ENCODE results near the gene ZNF683. TPM values are rescaled to one million over a fixed set of nuclear protein-coding genes. Genes with fewer than 3 reads are reported as not detected.
A peak's percentile ranks its signal among the peaks of the same experiment; 100 is the strongest.

Gene ZNF683
- total RNA-seq, 1 donor from 2014 or later = not detected

DNA sequence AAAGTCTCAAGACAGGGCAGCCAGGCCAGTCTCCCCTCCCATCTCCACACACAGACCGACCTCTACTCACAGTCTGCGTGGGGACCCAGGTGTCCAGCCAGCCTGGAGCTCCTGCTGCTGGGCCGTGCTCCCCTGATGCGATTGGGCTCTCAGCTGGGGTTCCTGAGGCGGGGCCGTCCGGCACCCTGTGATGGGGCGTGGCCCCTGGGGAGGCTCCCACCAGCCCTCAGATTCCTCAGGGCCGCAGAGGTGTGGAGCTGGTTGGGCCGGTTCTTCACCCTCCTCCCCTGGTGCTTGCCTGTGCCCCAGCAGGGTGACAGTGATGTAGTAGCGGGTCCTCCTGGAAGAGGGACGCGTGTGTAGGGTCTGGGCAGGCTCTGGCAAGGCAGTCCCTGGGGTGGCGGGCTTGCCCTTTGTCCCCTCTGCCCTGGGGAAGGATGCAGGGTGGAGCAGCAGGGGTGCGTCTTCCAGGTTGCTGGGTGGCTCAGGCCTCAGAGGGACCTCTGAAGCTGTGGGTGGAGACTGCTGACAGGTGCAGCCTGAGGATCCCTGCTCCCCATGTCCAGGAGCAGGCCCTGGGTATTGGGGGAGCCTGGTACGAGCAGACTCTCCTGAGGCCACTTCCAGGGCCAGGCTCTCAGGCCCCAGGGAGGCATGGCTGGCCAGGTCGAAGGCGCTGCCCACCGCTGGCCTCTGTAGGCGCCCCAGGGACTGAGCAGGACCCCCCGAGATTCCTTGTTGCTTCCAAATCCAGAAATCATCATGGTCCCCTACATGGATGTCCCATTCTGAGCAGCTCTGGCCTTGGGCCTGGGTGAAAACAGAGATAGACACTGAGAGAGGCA, 18.4 kb downstream of the ZNF683 start, which contains the start of gene CRYBG2:
TSS of gene CRYBG2 (minus strand) at position 155 of the 845 bp plus-strand sequence. CDS start 7,473 bp downstream, outside the sequence.
- Mint-ChIP-seq H3K27me3 (ENCODE audit: low read depth) (peaks cover 21% of the 10 kb centered on the region), H3K4me1 (peaks cover 41% of the 10 kb centered on the region), H3K9me3 (no peaks in the 10 kb centered on the region), H3K4me3 (peak within 1 kb of the TSS; percentile 28), H3K36me3 (no peaks in the 10 kb centered on the region), H3K27ac (peak within 1 kb of the TSS; percentile 75)
- TF ChIP-seq, protein P1, sequence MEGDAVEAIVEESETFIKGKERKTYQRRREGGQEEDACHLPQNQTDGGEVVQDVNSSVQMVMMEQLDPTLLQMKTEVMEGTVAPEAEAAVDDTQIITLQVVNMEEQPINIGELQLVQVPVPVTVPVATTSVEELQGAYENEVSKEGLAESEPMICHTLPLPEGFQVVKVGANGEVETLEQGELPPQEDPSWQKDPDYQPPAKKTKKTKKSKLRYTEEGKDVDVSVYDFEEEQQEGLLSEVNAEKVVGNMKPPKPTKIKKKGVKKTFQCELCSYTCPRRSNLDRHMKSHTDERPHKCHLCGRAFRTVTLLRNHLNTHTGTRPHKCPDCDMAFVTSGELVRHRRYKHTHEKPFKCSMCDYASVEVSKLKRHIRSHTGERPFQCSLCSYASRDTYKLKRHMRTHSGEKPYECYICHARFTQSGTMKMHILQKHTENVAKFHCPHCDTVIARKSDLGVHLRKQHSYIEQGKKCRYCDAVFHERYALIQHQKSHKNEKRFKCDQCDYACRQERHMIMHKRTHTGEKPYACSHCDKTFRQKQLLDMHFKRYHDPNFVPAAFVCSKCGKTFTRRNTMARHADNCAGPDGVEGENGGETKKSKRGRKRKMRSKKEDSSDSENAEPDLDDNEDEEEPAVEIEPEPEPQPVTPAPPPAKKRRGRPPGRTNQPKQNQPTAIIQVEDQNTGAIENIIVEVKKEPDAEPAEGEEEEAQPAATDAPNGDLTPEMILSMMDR (IDR thresholded peaks at IDR 0.05; ENCODE audit: unreplicated experiment) = no peak
- DNase-seq (ENCODE audit: low spot score in 2 of 2, unreplicated experiment in 2 of 2) = peak; percentile 60 to 70

DNA sequence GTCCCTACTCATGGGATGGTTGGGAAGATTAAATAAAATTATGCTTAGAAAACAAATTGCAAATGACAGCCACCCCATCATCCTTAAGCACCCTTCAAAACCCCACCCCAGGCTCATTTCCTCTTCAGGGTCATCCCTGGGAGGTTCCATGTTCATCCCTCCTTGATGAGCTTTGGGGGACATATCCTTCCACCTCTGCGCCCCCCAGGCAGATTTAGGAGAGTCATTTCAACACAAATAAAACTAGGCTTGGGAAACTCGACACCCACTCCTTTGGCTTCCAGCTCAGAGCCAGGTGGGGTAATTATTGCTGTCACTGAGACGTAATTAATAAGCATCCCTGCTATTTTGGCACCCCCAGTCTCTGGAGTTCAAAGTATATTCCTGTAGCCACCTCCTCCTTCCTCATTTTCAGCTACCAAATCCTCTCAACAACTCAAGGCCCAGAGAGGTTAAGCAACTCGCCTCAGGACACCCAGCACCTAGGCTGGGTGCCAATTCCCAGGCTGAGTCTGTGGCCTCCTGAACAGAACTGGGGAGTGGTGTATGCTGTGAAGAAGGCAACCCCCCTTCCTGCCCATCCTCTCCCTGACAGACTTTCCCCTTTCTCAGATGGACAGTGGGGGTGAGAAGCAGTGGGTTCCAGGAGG, 19.2 kb downstream of the ZNF683 start:
- H3K9me3 Mint-ChIP-seq = no peaks in the 10 kb centered on the region
- no peak for DNase-seq (ENCODE audit: low spot score in 2 of 2, unreplicated experiment in 2 of 2)
- H3K4me3 Mint-ChIP-seq = peak overlapping the region; percentile 28
- peaks cover 13% of the 10 kb centered on the region for H3K27me3 Mint-ChIP-seq (ENCODE audit: low read depth)
- peak overlapping the region; percentile 75 for H3K27ac Mint-ChIP-seq
- H3K4me1 Mint-ChIP-seq = peaks cover 38% of the 10 kb centered on the region
- TF ChIP-seq, protein P1 (IDR thresholded peaks at IDR 0.05; ENCODE audit: unreplicated experiment) = no peak
- H3K36me3 Mint-ChIP-seq = no peaks in the 10 kb centered on the region

DNA sequence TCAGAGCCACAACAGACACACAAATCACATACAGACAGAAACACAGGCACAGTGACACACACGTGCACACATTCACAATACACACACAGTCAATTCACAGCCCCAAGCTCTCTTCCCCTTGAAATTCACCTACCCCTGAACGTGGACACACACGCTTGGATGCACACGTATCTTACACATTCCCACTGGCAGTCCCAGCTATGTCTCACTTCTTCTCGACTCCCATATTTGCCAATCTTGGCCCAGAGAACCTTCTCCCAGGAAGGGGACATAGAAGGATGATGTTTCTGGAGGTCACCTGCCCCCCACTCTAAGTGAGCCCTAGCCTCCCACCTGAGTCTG, 20.2 kb downstream of the ZNF683 start:
- DNase-seq (ENCODE audit: low spot score in 2 of 2, unreplicated experiment in 2 of 2) = no peak
- Mint-ChIP-seq H3K4me3 (no peak overlapping the region), H3K4me1 (peaks cover 37% of the 10 kb centered on the region), H3K27me3 (ENCODE audit: low read depth) (peaks cover 4% of the 10 kb centered on the region), H3K27ac (peak overlapping the region; percentile 3), H3K36me3 (no peaks in the 10 kb centered on the region), H3K9me3 (no peaks in the 10 kb centered on the region)
- TF ChIP-seq, protein P1 (IDR thresholded peaks at IDR 0.05; ENCODE audit: unreplicated experiment) = no peak

DNA sequence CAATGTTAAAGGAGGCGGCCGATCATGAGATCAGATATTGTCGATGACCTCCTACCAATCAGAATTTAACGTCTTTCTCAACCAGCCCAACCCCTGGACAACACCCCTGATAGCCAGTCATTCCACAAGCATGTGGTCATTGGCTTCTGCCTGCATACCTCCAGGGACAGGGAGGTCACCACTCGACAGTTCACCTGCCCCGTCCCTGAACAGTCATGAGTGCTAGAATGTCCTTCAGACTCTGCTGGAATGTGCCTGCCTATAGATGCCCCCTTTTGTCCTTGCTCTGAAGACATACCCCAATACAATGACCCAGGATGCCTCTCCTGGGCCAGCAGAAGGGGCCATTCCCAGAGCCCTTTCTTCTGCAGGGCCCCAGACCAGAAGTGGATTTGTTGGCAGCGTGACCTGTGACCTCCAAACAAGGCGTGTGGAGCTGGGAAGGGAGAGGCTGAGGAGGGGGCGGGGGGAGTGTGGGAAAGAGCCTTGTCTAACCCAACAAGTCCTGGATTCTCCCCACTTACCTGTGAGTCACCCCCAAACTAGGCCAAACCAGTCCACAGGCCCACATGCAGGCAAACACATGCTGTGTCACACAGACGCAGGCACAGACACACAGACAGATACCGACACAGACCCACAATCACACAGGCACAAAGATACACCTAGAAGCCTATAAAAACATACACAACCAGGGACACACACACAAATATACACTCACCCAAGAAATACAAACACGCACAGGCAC, 20.8 kb downstream of the ZNF683 start:
- Mint-ChIP-seq H3K4me1 (peaks cover 34% of the 10 kb centered on the region), H3K27ac (peak overlapping the region; percentile 5), H3K4me3 (no peak overlapping the region), H3K27me3 (ENCODE audit: low read depth) (peaks cover 2% of the 10 kb centered on the region), H3K9me3 (no peaks in the 10 kb centered on the region), H3K36me3 (no peaks in the 10 kb centered on the region)
- DNase-seq (ENCODE audit: low spot score in 2 of 2, unreplicated experiment in 2 of 2) = no peak
- TF ChIP-seq, protein P1 (IDR thresholded peaks at IDR 0.05; ENCODE audit: unreplicated experiment) = no peak

DNA sequence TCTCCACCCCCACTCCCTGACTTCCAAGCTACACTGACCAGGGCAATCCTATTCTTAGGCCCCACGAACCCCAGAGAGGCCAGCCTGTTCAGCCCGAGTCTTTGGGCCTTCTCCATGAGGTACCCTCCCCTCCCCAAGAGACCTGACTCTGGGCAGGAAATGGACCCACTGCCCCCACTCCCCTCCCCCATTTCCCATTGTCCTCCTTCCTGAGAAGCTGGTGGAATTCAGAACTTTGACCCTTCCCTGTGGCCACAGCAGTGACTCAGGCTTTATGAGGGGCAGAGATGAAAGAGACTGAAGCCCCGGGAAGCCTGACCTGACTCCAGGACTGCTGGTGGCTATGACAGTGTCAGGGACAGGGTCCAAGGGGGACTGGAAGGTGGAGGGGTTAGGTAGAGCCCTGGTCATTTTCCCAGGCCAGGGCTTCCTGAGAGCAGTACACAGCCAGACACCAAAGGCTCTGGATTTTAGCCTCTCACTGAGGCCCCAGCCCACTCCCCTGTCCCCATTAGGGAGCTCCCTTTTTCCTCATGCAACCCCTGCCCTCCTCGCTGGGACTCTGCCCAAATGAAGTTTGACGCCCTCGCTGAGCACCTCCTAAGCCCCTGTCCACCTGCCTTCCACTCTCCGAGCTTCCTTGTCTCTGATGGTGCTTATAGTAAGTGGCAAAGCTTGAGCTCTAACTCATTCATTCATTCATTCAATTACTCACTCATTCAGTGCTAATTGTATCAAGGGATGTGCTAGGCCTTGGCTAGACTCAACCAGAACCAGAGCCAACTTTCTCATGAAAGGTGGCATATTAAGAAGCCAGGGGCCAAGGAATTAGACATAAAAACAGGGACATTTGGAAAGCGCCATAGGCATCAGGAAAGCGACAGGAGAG, 21.6 kb downstream of the ZNF683 start:
- H3K4me1 Mint-ChIP-seq = peaks cover 33% of the 10 kb centered on the region
- H3K36me3 Mint-ChIP-seq = no peaks in the 10 kb centered on the region
- H3K27ac Mint-ChIP-seq = peak overlapping the region; percentile 5
- no peaks in the 10 kb centered on the region for H3K9me3 Mint-ChIP-seq
- H3K4me3 Mint-ChIP-seq = no peak overlapping the region
- peaks cover 2% of the 10 kb centered on the region for H3K27me3 Mint-ChIP-seq (ENCODE audit: low read depth)
- DNase-seq (ENCODE audit: low spot score in 2 of 2, unreplicated experiment in 2 of 2) = no peak
- TF ChIP-seq, protein P1 (IDR thresholded peaks at IDR 0.05; ENCODE audit: unreplicated experiment) = no peak

Measured in mesothelial cell of epicardium (in vitro differentiated cells).